Activated T-helper 1 cell treated with Interleukin-2 at 50 U/mL for 16 hours (primary cell): ENCODE measurements around the gene KXD1.
"Not testable (repeated sequence)": the region's sequence is repeated elsewhere in the genome, so short reads cannot be mapped to it uniquely, and the experiment has no call there.

Experiments used
- DNase-seq: peaks from one replicate; pipeline ENCODE4 v3.0.0-alpha.2; 2020; ENCODE audit warnings: low read depth

Gene KXD1

DNA sequence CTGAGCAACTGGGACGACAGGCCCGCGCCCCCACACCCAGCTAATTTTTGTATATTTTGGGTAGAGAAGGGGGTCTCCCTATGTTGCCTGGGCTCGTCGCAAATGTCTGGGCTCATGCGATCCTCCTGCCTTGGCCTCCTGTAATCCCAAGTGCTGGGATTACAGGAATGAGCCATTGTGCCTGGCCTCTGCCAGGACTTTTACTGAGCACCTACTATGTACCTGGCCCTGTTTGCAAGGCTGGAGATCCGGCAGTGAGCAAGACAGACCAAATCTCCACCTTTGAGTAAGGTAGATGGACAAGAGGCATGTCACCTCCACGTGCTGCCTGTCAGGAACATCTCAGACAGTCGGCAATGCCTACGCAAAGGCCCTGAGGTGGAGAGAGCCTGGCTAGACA lies 21.2 kb upstream of the KXD1 start:
- no peak for DNase-seq

DNA sequence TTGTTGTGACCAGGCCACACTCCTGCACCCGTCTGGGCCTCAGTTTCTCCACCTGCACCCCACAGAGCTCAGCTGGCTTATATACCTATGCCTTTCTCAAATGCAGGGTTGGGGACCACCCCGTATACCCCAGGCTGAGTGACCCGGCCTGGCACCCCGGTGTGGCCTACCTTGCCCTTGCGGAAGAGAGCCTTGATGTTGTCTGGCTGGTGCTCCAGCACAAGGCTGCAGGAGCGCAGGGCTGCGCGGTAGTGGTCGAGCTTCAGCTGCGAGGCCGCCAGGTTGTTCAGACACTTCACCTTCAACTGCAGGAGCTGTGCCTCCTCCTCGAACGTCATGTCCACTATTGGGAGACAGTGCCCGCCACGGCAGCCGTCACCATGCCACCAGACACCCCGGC lies 20.2 kb upstream of the KXD1 start:
- DNase-seq: no peak

DNA sequence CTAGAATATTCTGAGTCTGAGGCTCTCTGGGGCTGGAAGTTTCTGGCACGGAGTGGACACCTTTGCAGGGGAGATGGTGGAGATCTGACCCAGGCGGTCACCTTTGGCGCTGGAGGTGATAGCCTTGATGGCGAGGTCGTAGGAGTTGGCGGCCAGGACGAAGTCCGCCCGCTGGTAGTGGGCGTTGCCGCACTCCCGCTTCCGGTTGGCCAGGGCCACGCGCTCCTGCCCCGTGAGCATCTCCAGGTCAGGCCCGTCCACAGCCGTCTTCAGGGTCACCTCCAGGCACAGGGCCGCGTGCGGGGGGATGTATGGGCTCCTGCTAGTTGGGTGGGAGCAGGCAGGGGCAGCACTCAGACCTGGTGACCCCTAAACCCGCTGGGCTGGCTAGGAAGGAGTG lies 19.6 kb upstream of the KXD1 start:
- no peak for DNase-seq

DNA sequence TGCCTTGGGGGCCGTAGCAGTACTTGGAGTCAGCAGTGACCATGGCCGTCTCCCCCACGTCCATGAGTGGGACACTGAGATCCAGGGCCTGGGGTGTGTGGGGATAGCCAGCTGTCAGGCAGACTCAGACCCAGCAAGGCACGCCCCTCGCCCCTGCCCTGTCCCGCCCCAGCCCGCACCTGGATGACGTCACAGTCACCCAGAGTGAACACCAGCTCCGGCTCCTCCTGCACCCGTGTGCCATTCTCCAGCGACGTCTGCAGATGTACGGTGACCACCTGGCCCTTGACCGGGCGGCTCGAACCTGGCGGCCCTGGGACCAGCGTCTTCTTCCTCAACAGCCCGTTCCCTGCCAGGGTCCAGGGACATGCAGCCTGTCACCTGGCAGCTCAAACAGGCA lies 18.3 kb upstream of the KXD1 start:
- DNase-seq: no peak

DNA sequence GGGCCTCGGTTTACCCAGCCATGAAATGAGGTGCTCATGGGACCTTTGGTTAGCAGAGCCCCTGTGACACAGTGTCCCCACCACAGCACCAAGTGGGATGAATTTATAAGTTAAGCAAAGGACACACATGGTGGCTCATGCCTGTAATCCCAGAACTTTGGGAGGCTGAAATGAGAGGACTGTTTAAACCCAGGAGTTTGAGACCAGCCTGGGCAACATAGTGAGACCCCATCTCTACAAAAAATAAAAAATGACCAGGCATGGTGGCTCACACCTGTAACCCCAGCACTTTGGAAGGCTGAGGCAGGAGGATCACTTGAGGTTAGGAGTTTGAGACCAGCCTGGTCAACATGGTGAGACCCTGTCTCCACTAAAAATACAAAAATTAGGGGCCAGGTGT lies 17.5 kb upstream of the KXD1 start:
- not testable (repeated sequence) for DNase-seq

DNA sequence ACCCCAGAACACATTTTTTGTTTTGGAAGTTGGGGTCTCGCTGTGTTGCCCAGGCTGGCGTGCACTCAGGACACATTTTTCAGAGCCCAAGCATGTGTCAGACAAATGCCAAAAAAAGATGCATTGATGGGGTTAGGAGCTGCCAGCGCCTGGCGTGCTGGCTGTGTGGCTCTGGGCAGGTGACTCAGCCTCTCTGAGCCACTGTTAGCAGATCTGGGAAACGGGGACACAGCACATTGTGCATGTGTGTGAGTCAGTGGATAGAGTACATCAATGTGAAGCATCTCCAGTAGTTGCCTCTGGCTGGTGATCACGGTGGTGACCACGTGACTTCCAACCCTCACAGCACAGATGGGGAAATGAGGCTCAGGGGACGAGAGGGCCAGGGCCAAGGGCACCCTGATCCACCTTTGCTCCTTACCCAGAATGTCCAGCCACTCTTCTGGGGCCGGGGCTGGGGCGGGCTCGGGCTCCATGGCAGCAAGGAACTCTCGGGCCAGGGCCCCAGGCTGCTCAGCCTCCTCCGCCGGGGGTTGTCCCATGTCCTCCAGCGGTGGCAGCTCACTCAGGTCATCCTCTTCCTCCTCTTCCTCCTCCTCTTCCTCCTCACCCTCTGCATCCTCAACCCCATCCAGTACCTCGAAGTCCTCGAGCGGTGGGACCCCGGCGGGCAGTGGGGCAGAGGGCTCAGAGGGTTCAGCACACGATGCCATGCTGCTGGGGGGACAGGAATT lies 16.2 kb upstream of the KXD1 start:
- DNase-seq: no peak

DNA sequence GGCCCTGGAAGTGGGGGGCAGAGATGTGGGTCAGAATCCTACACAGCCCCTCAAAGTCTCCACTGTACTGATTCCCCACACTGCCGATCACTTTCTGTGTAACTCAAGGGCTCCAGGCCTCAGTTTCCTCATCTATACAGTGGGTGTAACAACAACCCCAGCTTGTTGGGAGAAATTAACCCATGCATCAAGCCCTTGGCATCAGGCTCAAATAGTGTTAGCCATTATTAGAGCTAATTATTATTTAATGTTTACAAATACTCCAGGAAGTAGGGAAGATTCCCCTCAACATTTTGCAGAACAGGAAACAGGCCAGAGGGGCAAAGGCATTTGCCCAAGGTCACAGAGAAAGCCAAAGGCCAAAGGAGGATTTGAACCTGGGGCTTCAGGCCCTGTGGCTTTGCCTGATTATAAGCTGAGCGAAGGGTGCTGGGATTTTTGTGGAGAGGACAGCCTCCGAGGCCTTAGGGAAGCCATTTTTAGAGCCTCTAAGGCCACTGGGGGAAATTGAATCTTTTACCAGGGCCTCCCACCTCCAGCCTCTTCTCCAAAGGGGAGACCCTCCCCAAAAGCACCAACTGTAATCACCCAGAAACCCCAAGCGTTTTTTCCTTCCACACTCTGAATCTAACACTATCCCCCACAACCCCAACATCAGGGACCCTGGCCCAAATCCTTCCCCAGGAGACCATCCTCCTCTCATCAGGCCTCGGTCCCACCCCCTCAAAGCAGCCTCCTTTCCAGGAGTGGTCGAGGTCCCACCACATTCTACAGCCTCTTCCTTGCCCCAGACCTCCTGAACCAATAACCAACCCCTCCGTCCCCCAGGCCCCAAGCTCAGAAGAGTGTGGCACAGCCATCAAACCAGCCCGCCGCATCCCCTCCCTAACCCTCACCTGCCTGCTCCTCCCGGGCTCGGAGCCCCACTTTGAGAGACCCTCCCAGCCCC lies 15.4 kb upstream of the KXD1 start:
- DNase-seq: no peak

DNA sequence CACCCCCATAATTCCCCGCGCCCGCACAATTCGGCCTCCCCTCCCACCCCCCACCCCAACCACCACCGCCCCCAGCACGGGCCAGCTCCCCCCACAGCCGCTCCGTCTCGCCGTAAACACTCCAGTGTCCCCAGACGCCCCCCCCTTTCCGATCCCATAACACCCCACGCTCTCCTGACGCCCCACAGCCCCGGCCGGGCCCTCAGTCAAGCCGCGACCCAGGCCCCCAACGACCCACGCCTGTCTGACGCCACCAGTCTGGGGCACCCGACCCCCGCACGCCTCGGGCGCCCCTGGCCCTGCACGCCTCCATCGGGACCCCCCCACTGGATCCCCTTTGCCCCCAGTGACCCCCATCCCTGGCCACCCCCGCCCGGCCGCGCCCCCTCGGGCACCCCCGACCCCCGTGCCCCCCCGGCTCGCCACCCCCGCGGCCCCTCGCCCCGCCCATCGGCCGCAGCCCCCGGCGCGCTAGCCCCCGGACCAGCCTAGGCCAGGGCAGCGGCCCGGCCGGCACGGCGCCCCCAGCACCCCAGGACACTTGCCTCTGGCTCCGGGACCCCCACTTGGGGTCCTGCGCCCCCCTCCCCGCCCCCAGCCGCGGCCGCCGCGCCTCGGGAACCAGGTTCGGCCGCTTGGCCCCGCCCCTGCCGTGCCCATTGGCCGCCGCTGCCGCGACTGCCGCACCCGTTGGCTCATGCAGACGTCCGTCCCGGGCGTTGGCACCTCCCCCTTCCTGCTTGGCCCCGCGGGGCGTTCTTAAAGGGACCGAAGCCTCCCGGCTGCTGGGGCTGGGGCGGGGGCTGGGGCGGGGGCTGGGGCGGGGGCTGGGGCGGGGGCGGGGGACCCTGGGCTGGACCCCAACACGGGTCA lies 14.5 kb upstream of the KXD1 start, which contains the start of gene FKBP8:
Gene FKBP8 (minus strand): TSS at position 633 of the 873 bp plus-strand sequence. CDS start 1,603 bp downstream, outside the sequence.
- DNase-seq: peak; percentile 91

DNA sequence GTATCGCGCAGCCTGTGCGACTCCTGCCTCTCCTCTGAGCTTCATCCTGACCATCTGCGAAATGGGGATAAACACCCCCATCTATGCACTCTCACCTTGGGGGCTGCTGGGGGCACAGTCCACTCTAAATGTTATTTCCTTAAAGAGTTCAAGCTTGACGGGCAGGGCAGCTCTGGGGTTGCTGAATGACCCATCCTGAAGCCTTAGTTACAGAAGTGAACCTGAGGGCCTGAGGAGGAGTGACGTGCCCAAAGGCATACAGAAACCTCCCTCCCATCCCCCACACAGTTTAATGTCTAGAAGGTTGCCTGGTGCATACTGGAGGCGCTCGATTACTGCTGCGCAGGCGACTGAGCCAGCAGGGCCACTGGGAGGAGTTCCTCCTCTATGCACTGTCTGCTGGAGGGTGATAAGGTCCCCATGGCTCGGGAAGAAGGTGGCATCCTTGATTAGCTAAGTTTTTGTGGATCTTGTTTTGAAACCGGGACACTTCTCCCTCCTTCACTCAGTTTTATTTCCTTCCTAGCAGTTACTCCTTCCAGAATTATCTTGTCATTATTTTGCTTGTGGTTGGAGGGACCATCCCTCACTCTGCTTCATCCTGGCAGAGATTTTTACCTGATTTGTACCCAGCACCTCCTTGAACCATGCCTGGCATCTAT lies 13.7 kb upstream of the KXD1 start:
- peak; percentile 52 for DNase-seq

DNA sequence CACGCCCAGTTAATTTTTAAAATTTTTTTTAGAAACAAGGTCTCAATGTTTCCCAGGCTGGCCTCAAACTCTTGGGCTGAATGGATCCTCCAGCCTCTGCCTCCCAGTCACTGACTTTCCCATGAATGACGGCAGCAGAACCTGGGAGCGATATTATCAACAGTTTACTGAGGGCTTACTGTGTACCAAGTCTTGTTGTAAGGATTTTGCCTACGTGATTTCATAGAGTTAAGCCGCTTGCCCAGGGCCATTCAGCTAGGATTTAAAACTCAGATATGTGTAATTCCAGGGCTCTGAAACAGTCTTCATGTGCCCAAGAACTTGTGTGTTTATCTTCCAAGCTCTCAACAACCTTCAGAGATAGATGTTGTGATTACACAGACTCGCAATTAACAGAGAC lies 6.0 kb upstream of the KXD1 start:
- DNase-seq: no peak

DNA sequence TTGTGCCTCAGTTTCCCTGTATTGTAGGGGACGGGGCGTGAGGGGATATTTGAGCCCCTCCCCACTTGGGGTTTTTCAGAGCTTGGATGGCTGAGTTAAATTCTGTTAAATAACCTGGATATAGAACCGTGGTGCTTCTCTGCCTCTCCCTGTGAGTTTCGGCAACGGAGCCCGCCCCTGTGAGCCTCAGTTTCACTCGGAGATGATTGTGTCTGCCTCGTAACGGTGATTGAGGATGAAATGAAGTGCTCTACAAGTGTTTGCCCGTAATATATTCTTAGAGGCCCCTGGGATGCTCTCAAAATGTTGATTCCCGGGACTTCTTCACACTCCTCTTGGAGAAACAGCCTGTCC lies 509 bp downstream of the KXD1 start:
- no peak for DNase-seq

DNA sequence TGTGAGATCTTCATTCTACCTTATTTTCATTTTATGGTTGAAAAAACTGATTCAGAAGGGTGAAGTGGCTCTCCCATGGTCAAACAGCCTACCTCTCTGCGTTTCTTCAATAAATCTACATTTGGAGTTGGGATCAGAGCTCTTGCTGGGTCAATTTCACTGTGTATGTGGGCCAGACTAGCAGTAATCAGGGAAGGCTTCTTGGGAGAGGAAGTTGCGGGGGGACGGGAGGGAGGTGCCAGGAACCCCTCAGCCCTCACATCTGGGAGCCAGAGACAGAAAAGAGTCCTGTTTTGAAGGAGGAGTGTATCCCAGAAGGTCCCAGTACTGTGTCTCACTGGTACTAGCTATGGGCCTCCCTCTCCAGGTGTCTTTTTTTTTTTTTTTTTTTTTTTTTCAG lies 934 bp downstream of the KXD1 start:
- DNase-seq: no peak

DNA sequence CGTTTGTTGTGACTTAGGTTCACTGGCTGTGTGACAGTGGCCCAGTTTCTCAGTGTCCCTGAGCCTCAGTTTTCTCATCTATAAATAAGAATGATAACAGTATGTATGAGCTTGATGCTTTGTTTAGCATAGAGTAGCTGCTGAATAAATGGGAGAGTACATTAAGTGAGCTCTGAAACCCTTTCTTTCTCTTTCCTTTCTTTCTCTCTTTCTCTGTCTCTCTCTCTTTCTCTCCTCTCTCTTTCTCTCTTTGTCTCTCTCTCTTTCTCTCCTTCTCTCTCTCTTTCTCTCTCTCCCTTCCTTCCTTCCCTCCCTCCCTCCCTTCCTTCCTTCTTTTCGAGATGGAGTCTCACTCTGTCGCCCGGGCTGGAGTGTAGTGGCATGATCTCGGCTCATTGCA lies 2.0 kb downstream of the KXD1 start:
- no peak for DNase-seq

DNA sequence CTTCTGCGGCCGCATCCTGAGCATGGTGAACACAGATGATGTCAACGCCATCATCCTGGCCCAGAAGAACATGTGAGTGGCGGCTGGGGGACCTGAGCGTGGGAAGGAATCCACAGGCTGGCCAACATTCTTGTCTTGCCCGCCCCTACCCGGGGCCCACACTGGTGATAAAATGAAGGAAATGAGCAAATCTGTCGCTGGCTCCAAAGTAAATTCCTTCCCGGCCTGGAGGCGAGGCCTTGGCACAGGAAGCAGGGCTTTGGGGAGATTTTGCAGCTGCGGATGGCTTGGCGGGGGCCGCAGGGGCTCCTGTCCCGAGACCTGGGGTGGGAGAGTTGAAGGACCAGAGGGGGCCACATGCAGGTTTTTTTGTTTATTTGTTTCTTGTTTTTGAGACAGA lies 4.4 kb downstream of the KXD1 start:
- no peak for DNase-seq

DNA sequence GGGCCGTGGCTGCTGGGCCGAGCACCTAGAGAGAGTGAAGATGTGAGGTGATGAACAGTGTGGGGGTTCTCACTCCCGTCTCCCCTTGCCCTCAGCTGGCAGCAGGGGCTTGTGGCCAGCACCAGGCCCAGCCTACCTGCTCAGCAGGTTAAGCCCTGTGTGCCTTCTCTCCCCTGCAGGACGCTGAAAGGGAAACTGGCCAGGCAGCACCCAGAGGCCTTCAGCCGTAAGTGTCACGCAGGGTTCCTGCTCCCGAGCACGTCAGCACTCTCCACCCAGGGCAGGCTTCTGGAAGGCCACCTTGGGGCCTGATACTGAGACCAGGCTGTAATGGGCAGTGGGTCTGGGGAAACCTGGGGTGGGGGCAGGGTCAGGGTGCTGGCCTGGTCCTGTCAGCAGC lies 9.3 kb downstream of the KXD1 start:
- DNase-seq: no peak

DNA sequence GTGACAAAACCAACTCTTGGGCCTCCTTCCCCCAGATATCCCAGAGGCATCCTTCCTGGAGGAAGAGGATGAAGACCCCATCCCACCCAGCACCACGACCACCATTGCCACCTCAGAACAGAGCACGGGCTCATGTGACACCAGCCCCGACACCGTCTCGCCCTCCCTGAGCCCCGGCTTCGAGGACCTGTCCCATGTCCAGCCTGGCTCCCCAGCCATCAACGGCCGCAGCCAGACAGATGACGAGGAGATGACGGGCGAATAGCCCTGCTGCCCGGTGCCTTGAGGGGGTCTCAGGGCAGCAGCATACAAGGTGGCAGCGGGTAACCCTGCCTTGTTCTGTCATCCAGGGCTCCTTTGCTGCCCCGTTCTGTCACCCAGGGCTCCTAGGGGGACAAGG lies 10.7 kb downstream of the KXD1 start:
- no peak for DNase-seq

DNA sequence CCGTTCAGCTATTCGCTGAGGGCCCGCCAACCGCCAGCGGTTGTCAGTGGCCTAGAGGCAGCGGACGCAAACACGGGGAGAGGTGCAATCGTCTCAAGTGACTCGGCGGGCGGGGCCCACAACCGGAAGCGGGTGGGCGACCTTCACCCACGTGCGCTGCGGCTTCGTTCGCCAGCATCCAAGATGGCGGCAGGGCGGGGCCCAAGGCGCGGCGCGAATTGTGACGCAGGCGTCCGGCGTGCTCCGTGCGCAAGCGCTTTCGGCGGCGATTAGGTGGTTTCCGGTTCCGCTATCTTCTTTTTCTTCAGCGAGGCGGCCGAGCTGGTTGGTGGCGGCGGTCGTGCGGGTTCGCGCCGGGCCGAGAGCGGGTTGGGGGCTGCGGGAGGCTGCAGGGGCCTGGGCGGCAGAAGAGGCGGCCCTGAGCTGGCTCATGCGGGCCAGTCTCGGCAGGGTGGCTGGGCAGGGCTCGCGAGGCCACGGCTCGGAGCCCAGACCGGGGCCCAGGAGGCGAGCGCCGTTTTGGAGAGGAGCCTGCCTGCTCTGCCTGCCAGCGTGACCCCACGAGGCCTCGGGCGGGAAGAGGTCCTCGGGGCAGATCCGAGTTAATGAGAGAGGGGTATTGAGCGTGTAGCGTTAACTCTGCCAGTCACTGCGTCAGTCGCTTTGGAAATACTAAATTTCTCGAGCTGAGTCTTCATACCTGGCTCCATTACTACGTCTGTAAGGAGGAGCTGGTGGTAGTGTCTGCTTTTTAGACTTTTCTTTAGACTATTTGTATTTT lies 14.1 kb downstream of the KXD1 start, which contains the start of gene UBA52:
Gene UBA52 (plus strand): TSS at position 294 of the 781 bp plus-strand sequence. CDS start 1,444 bp downstream, outside the sequence.
- DNase-seq: peak; percentile 99

DNA sequence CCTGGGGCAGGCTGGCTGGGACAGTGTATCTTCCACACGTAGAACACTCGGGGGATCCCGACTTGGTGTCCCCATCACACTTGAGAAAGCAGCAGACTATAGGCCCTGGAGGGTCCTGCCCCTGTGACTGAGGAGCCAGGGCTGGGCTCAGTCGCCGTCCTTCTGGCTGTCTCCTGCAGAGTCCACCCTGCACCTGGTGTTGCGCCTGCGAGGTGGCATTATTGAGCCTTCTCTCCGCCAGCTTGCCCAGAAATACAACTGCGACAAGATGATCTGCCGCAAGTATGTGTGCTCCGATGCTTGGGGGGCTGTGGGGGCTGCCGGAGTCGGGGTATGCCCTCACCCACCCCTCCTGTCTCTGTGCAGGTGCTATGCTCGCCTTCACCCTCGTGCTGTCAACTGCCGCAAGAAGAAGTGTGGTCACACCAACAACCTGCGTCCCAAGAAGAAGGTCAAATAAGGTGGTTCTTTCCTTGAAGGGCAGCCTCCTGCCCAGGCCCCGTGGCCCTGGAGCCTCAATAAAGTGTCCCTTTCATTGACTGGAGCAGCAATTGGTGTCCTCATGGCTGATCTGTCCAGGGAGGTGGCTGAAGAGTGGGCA lies 17.1 kb downstream of the KXD1 start:
- DNase-seq: no peak

DNA sequence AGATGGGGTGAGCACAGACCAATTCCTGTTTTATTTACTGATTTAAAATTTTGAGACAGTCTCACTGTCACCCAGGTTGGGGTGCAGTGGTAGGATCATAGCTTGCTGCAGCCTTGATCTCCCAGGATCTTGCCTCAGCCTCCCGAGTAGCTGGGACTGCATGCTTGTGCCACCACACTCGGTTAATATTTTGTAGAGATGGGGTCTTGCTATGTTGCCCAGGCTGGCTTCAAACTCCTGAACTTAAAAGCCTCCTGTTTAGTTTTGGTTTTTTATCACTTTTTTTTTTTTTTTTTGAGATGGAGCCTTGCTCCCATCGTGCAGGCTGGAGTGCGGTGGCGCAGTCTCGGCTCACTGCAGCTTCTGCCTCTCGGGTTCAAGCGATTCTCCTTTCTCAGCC lies 18.7 kb downstream of the KXD1 start:
- no peak for DNase-seq

DNA sequence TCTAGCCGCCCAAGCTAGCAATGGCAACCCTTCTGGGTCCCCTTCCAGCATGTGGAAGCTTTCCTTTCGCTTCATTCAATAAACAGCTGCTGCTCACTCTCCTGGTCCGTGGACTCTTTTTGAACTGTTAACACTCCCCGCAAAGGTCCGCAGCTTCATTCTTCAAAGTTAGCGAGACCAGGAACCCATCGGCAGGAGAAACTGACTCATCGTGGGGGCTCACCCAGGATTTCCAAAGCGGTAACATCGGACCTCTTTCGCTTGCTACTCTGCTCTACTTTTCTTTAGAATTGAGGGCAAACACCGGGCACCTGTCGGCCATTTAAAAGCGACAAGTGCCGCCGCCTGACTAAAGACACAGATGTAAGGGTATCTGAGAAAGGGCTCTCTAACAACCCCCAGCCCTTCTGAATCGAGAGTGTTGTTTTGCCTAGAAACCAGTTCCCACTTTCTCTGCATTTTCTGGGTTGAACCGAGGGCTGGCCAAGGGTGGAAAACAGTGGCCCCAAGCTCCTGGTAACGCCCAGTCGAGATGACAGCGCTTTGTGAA lies 19.8 kb downstream of the KXD1 start:
- DNase-seq: no peak
